Left ventricle myocardium superior (tissue), 1 donor: ENCODE data around the gene ZNF280A. TPM values are rescaled to one million over a fixed set of nuclear protein-coding genes. Genes with fewer than 3 reads are reported as not detected.

Source experiments
- ATAC-seq: fragments of 200-7000 bp; cut with Tn5 transposase; one replicate; pipeline ENCODE4 v1.9.1; 2020; ENCODE audit warnings: mild to moderate bottlenecking, moderate library complexity
- DNase-seq: peaks from one replicate; pipeline ENCODE4 v3.0.0-alpha.2; 2020
- intact Hi-C: fragments of 100-400 bp; cut with micrococcal nuclease; formaldehyde crosslinking; loops from one replicate; pipeline ENCODE4 v1.11.0; 2022
- long read RNA-seq: library from polyadenylated mRNA; unstranded; transcript quantifications from one replicate; pipeline ENCODE4 v2.0.0, GENCODE V29; 2021
- total RNA-seq: library from RNA; stranded (reverse); fragmentation: NEBNext Ultra II Directional; extraction: Animal tissue kit (Norgen Biotek cat#: 25700); gene quantifications from one replicate; pipeline ENCODE4 v1.2.1, GENCODE V29; 2021
- donor health status: DM: no; HTN: yes; CAD: no; lungs with severe emphysema.

The ZNF280A gene, protein sequence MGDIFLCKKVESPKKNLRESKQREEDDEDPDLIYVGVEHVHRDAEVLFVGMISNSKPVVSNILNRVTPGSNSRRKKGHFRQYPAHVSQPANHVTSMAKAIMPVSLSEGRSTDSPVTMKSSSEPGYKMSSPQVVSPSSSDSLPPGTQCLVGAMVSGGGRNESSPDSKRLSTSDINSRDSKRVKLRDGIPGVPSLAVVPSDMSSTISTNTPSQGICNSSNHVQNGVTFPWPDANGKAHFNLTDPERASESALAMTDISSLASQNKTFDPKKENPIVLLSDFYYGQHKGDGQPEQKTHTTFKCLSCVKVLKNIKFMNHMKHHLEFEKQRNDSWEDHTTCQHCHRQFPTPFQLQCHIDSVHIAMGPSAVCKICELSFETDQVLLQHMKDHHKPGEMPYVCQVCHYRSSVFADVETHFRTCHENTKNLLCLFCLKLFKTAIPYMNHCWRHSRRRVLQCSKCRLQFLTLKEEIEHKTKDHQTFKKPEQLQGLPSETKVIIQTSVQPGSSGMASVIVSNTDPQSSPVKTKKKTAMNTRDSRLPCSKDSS
- total RNA-seq = not detected
- long read RNA-seq = 0 reads

GRCh38 chr22:22520020-22520656 is at the start of gene ZNF280A:
Gene ZNF280A, minus strand, starts transcription at chr22:22520270. Its CDS starts 4,640 bp downstream, at chr22:22515630.
- ATAC-seq (peak; percentile 41), DNase-seq (no peak)
- intact Hi-C loops = no loop called here

DNA sequence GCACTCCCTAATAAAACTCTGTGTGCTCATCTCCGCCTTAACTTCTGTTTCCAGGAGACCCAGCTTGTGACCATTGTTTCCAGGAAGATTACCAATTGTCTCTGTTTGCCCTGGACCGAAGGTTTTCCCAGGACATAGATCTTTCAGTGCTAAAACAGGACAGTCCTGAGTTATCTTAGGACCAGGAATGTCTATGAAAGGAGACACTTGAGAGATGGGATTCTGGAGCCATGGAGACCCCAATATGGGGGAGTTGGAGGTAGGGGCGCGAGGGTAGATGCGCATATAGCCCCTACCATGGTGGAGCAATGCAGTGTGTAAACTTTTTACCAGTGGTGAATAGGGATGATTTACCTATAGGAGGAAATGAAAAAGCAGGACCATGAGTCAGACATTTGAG is 49.1 kb upstream of the ZNF280A start:
- intact Hi-C loops = no loop called here
- DNase-seq (no peak), ATAC-seq (no peak)

DNA sequence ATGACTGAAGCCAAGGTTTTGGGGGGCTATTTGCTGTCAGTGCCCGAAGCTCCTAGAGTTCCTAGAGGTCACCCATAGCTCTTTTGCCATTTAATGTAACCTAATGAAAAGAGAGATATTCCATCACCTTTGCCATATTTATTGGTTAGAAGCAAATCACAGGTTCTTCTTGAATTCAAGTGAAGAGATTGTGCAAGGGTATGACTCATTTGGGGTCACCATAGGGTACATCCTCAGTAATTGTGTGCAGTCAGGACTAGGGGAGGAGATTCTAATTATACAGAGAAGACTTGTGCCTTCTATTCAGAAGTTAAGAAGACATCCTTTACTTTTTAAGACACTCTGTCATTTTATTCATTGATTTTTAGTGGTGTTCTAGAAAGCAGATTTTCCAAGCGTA is 45.9 kb upstream of the ZNF280A start:
- no peak for ATAC-seq
- intact Hi-C loops = no loop called here
- no peak for DNase-seq

GRCh38 chr22:22558972-22559603 is 39.0 kb upstream of the ZNF280A start, which contains the start of gene PRAME:
Gene PRAME, minus strand, starts transcription at chr22:22559265. Its CDS starts 2,433 bp downstream, at chr22:22556832.
- intact Hi-C loops = no loop called here
- DNase-seq = peak; percentile 68
- ATAC-seq = peak; percentile 31

GRCh38 chr22:22558071-22558971 is 38.3 kb upstream of the ZNF280A start:
- intact Hi-C loops = no loop called here
- ATAC-seq = no peak
- DNase-seq = no peak

DNA sequence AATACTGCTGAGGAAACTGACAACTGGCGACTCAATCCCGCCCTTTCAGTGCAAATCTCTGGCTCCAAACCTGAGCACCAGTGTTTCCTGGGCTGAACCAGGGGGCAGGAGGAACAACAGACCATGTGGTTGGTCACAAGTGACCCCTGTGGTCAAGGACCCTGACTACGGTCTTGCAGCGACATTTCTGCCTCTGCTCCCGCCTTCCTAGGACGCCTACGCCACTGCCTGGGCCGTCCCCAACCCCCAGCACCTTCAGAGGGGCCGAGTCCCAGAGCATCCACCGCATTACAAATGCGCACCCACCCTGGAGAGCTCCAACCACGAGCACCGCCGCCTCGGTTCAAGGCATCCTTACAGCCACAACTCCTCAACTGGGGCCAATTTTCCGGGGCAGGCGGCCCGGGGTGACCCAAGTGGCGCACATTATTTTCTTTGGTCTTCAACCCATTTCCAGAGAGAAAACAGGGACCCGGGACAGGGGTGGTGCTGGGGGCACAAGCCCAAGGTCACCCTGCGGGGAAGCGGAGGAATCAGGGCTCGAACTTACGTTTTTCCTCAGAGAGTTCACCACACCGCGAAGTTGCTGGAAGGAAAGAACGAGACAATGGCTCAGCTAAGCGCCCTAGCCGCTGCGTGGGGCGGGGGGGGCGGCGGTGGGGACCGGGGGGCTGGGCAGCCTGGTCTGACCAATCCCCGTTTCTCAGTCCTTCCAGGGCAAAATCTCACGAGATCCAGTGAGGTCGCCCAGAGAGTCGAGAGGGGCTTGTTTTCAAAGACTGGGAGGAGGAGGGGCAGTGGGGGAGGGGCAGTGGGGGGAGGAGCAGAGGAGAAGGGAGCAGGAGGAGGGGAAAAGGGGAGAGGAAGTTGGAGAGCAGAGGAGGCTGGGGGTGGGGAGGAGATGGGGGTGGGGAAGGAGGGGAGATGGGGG is 37.2 kb upstream of the ZNF280A start:
- intact Hi-C loops = no loop called here
- DNase-seq (no peak), ATAC-seq (no peak)

DNA sequence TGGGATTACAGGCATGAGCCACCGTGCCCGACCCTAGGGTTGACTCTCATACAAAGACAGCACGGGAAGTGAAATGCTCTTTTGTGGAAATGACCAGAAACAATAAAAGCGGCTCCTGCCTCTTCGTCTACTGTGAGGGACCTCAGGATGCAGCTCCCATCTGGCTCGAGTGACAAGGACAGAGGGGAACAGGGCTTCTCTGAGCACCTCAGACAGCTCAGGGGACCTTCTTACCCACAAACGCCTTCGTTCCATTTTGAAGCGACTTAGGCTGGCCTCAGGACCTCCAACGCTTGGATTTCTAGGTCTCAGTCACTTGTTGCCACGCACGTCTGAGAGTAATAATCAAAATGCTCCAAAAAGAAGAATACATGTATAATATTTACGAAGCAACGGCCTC is 36.5 kb upstream of the ZNF280A start:
- ATAC-seq = no peak
- intact Hi-C loops = no loop called here
- DNase-seq = no peak

DNA sequence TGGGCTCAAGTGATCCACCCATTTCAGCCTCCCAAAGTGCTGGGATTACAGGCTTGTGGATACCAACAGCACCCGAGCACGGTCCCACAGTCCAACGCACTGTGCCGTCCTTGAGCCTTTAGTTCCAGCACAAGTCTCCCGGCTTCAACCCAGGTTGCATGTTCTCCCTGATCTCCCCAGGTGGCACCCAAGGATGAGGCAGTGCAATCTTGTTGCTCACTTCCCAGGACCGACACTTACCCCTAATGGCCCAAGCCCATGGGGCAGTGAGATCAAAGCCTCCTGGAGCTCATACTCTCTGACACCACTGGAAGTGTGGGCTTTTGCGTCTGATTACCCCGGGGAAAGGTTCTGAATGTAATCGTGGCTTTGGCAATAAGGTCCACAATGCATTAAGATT is 35.5 kb upstream of the ZNF280A start:
- intact Hi-C loops = no loop called here
- DNase-seq = no peak
- no peak for ATAC-seq

DNA sequence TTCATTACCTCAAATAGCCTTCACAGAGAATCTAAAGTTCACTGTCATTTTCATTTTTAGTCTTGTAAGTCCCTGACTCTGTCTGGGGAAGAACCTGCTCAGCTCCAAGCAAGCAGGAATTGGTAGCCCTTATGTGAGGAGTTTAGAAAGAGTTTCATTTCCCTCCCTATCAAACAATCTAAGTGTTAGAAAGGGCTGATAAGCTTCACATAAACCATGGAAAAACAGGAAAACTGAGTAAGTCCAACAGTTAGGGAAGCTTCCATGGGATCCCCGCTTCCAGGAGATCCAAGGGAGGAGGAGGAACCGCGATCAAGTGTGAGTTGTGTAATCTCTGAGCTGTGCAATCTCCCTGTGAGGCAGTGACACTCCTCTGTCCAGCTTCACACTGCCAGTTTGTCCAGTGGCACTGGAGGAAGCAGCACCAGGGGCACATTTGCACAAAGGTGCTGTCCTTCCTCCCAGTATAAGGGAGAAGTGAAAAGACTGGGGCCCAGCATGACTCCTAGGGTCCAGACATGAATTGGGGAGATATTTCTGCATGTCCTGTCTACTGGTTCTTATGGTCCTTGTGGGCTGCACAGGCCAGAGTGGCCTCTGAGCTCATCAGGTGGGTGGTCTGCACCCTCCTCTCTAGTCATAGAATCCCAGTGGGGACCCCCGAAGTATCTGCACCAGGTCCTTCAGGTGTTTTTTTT is 34.7 kb upstream of the ZNF280A start:
- no peak for DNase-seq
- intact Hi-C loops = no loop called here
- no peak for ATAC-seq

- ATAC-seq (no peak), DNase-seq (no peak)
- intact Hi-C loops = no loop called here
These were observed 33.9 kb upstream of the ZNF280A start for GRCh38 chr22:22553735-22554586.

DNA sequence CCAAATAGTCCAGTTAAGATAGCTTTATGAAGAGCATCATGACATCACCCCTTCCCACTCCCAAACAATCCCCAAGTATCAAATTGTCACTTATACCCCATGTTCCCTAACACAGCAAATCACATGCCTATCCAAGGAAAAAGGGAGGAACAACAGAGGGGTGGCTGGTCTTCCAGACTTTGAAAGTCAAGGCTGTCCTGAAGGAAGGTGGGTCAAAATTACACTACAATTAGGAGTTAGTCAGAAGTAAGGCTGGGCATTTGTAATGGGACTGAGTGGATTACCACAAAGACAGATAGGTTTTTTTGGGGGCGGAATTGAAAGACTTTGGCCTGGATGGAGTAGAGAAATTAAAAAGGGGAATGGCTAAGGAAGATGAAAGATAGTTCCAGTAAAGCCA is 33.1 kb upstream of the ZNF280A start:
- intact Hi-C loops = no loop called here

DNA sequence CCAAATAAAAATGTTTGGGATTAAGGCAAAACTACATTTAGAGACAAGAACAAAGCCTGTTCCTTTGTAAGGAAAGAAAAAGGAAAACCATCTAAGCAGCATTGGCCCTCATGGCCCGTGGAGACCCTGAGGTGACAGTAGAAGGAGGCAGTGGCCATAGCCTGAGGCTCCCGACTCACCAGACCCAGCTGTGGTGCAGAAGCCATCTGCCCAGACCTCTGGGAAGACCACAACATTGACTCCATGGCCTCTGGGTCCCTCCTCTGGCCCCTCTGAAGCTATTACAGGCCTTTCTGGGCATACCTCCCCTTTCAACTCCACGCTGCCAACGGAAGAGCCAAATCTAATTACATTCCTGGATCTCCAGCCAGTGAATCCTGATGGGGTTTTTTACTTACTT is 32.6 kb upstream of the ZNF280A start:
- intact Hi-C loops = no loop called here
- ATAC-seq = no peak

More for the DNA sequence above, 33.1 kb upstream of the ZNF280A start:
- no peak for DNase-seq
- ATAC-seq = no peak

GRCh38 chr22:22550789-22551434 is 30.8 kb upstream of the ZNF280A start:
- ATAC-seq (no peak), DNase-seq (no peak)
- intact Hi-C loops = no loop called here

More for the DNA sequence above, 32.6 kb upstream of the ZNF280A start:
- DNase-seq = no peak

DNA sequence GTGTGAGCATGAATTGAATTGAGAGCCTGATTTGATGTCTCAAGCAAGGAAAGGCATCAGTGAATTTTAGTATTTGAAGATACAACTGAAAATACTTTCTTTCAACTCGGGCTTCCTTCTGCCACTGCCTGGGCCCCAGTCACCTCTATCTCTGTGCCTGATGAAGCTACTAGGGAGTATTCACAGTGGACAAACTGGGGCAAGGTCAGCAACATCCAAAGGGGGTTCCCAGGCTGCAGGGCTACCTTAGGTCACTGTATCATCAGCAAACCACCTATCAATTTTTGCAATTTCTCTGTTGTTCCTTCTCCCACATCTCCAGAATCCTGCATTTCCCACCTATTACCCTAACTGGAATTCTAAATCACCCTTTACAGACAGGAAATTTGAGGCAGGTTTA is 28.8 kb upstream of the ZNF280A start:
- intact Hi-C loops = no loop called here
- DNase-seq (no peak), ATAC-seq (no peak)

GRCh38 chr22:22548317-22548716 is 28.2 kb upstream of the ZNF280A start:
- no peak for ATAC-seq
- no peak for DNase-seq

GRCh38 chr22:22547692-22548300 is 27.7 kb upstream of the ZNF280A start:
- DNase-seq (no peak), ATAC-seq (no peak)
- intact Hi-C loops = no loop called here

More at GRCh38 chr22:22548317-22548716, 28.2 kb upstream of the ZNF280A start:
- intact Hi-C loops = no loop called here
